SU-DHL-6 (cell line): Measurements from ENCODE around the gene OAS1.

Experiments used
- H2AFZ ChIP-seq: fragments of 200-600 bp; sonication (generic); 2 replicates; pipeline ENCODE4 v1.6.1; 2014; ENCODE audit warnings: low read depth, mild to moderate bottlenecking, moderate library complexity, mixed read lengths, antibody characterized with exemption, low read length; ENCODE audit not compliant: severe bottlenecking
- H3F3A ChIP-seq: fragments of 200-600 bp; shearing (Covaris generic); 2 replicates; pipeline ENCODE4 v1.6.0; 2016; ENCODE audit warnings: antibody characterized with exemption, mild to moderate bottlenecking; ENCODE audit not compliant: insufficient read depth
- H3K27ac ChIP-seq: fragments of 200-600 bp; sonication (generic); 2 replicates; pipeline ENCODE4 v1.5.1; 2016; ENCODE audit warnings: low read depth, mild to moderate bottlenecking, low read length, moderate library complexity, mixed read lengths
- H3K27me3 ChIP-seq: fragments of 200-600 bp; sonication (generic), shearing (Covaris generic); 2 replicates; pipeline ENCODE4 v1.6.0; 2014; ENCODE audit warnings: mild to moderate bottlenecking, low read length
- H3K36me3 ChIP-seq: fragments of 200-600 bp; sonication (generic); 2 replicates; pipeline ENCODE4 v1.6.1; 2014; ENCODE audit warnings: mild to moderate bottlenecking, low read length, mixed read lengths
- H3K4me2 ChIP-seq: fragments of 300-600, 200-600 bp; shearing (Covaris generic), sonication (generic); 2 replicates; pipeline ENCODE4 v1.6.0; 2014; ENCODE audit warnings: low read length, low read depth, mild to moderate bottlenecking; ENCODE audit not compliant: poor library complexity, severe bottlenecking
- H3K4me3 ChIP-seq: fragments of 200-600 bp; sonication (generic); 2 replicates; pipeline ENCODE4 v1.5.1; 2014; ENCODE audit warnings: antibody characterized with exemption, low read length, mild to moderate bottlenecking, mixed read lengths; ENCODE audit not compliant: insufficient read depth, poor library complexity, severe bottlenecking
- H3K79me2 ChIP-seq: fragments of 200-600 bp; sonication (generic); 2 replicates; pipeline ENCODE4 v1.6.1; 2014; ENCODE audit warnings: mild to moderate bottlenecking, low read length, moderate library complexity; ENCODE audit not compliant: insufficient read depth
- H3K9ac ChIP-seq: fragments of 200-600 bp; sonication (generic); 2 replicates; pipeline ENCODE4 v1.7.0; 2014; ENCODE audit warnings: mild to moderate bottlenecking, low read length
- H3K9me2 ChIP-seq: fragments of 200-600 bp; sonication (generic); replicated peaks from 2 replicates; pipeline ENCODE4 v1.6.1; 2014; ENCODE audit warnings: low read length; ENCODE audit not compliant: insufficient read depth
- H3K9me3 ChIP-seq: fragments of 200-600 bp; sonication (generic); 2 replicates; pipeline ENCODE4 v1.6.1; 2014; ENCODE audit warnings: low read length, mixed read lengths; ENCODE audit not compliant: insufficient read depth
- H4K20me1 ChIP-seq: fragments of 200-600 bp; sonication (generic); 2 replicates; pipeline ENCODE4 v1.6.1; 2014; ENCODE audit warnings: low read depth, mild to moderate bottlenecking, antibody characterized with exemption, low read length, moderate library complexity, mixed read lengths
- CTCF ChIP-seq: fragments of 200-600 bp; sonication (generic); IDR thresholded peaks from one replicate; pipeline ENCODE4 v1.5.1; 2017; ENCODE audit warnings: antibody characterized with exemption, mild to moderate bottlenecking, low read length, moderate library complexity; ENCODE audit not compliant: insufficient read depth, poor library complexity, severe bottlenecking
- EZH2phosphoT487 ChIP-seq: fragments of 200-600 bp; sonication (generic), shearing (Covaris generic); conservative IDR thresholded peaks from 2 replicates; pipeline ENCODE4 v1.6.1; 2018; ENCODE audit warnings: mild to moderate bottlenecking, antibody characterized with exemption, low read length, moderate library complexity, mixed read lengths

Gene OAS1

GRCh38 chr12:112885236-112885635, 21.5 kb upstream of the OAS1 start:
- H3K27me3 ChIP-seq, result peaks cover 4% of the 10 kb centered on the region; the same call in 1 of the 2 replicates
- H3K79me2 ChIP-seq, result no peaks in the 10 kb centered on the region
- H3K4me2 ChIP-seq, result no peak overlapping the region
- no peaks in the 10 kb centered on the region for H4K20me1 ChIP-seq
- H3K9me2 ChIP-seq, result no peaks in the 10 kb centered on the region
- H3K36me3 ChIP-seq, result no peaks in the 10 kb centered on the region
- peaks cover 5% of the 10 kb centered on the region; the same call in 1 of the 2 replicates for H3K9me3 ChIP-seq
- H3K9ac ChIP-seq, result no peak overlapping the region
- H3K4me3 ChIP-seq, result no peak overlapping the region
- H3K27ac ChIP-seq, result no peak overlapping the region
- H3F3A ChIP-seq, result no peaks in the 10 kb centered on the region
- H2AFZ ChIP-seq, result no peak overlapping the region
- no peak for TF ChIP-seq EZH2phosphoT487
- no peak for TF ChIP-seq CTCF

- H3K79me2 ChIP-seq, result no peaks in the 10 kb centered on the region
- H3K36me3 ChIP-seq, result no peaks in the 10 kb centered on the region
- no peak overlapping the region for H3K4me2 ChIP-seq
- no peaks in the 10 kb centered on the region for H3K9me2 ChIP-seq
- H4K20me1 ChIP-seq, result no peaks in the 10 kb centered on the region
- no peak overlapping the region for H3K9ac ChIP-seq
- peaks cover 5% of the 10 kb centered on the region; the same call in 1 of the 2 replicates for H3K9me3 ChIP-seq
- TF ChIP-seq EZH2phosphoT487, result no peak
- no peak for TF ChIP-seq CTCF
- no peak overlapping the region for H2AFZ ChIP-seq
- H3K4me3 ChIP-seq, result no peak overlapping the region
- peaks cover 4% of the 10 kb centered on the region; the same call in 1 of the 2 replicates for H3K27me3 ChIP-seq
- no peak overlapping the region for H3K27ac ChIP-seq
- no peaks in the 10 kb centered on the region for H3F3A ChIP-seq
Measured at GRCh38 chr12:112887550-112887949, 19.2 kb upstream of the OAS1 start.

- Histone ChIP-seq H3K4me2 (no peak overlapping the region), H2AFZ (no peak overlapping the region), H3K79me2 (no peaks in the 10 kb centered on the region), H3K9ac (no peak overlapping the region), H3K9me3 (no peaks in the 10 kb centered on the region), H3K36me3 (no peaks in the 10 kb centered on the region), H3K9me2 (no peaks in the 10 kb centered on the region), H4K20me1 (no peaks in the 10 kb centered on the region), H3F3A (no peaks in the 10 kb centered on the region), H3K27me3 (no peaks in the 10 kb centered on the region), H3K4me3 (no peak overlapping the region), H3K27ac (no peak overlapping the region)
- TF ChIP-seq CTCF, result no peak
- no peak for TF ChIP-seq EZH2phosphoT487
Measured at GRCh38 chr12:112891093-112892024, 15.4 kb upstream of the OAS1 start.
